ENCODE results near the gene JARID2. TPM values are rescaled to one million over a fixed set of nuclear protein-coding genes. Genes with fewer than 3 reads are reported as not detected.

Gene JARID2
- total and polyA plus RNA-seq, 9 of the 15 experiments (the other 6 are each of a cell fraction or from before 2014, with no cell fraction given), result 5.0 to 29.0 (median 15.6) TPM

DNA sequence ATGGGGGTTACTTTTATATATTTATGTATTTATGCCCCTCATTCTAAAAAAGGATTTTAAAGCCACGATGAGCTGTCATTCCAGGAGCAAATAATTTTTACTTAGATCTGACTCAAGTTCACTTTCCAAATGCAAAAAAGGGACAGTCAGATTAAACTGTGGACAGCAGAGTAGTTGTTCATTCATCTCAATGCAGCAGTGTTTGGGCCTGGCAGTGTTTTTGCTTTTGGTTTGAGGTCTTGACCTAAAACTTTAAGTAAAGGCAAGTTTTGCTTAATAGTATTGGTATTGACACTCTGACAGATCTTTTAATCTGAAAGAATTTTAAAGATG lies 13.9 kb downstream of the JARID2 start:
- ATAC-seq (no peak), DNase-seq (ENCODE audit: extremely low read depth in 1 of 4, low spot score in 3 of 4) (no peak), FAIRE-seq (no peak)
- Histone ChIP-seq H3K27ac (ENCODE audit: extremely low read depth, low read depth, low read length) (no peak overlapping the region), H2AFZ (ENCODE audit: low read depth, low read length) (no peak overlapping the region), H3K79me2 (ENCODE audit: control insufficient read depth, insufficient read depth, low read length) (peaks cover 97% of the 10 kb centered on the region), H3K4me1 (replicated peaks in 1 of 2; ENCODE audit: control insufficient read depth in 2 of 2, insufficient read depth in 2 of 2, low read length in 2 of 2) (peaks cover 15 to 43% of the 10 kb centered on the region in 2 experiments; a peak in 4 of 5 replicates), H4K20me1 (replicated peaks; ENCODE audit: control insufficient read depth, insufficient read depth, low read length) (peaks cover 51% of the 10 kb centered on the region), H3K4me2 (ENCODE audit: insufficient read depth, low read length) (no peak overlapping the region), H3K9me1 (ENCODE audit: control insufficient read depth, insufficient read depth, low read length) (no peaks in the 10 kb centered on the region), H3K9ac (ENCODE audit: insufficient read depth in 1 of 2, low read depth in 2 of 2, low read length in 2 of 2) (no peak overlapping the region), H3K36me3 (ENCODE audit: control insufficient read depth, insufficient read depth, low read length) (peaks cover 15% of the 10 kb centered on the region; the same call in 2 of the 3 replicates), H3K27me3 (ENCODE audit: control insufficient read depth in 2 of 2, insufficient read depth in 2 of 2, low read length in 2 of 2) (no peaks in the 10 kb centered on the region), H3K4me3 (no peak overlapping the region), H3K9me3 (replicated peaks; ENCODE audit: control insufficient read depth, insufficient read depth, low read depth, low read length) (no peaks in the 10 kb centered on the region)
- WGBS (ENCODE audit: insufficient coverage, low coverage, missing lambda C conversion rate), result 57% methylated on average over 1 of the region's 1 CpG
- ChIA-PET POLR2A (interaction anchor here (0.7 to 1.9 kb wide), 5 partner anchors 9 to 140 kb away, joined by 3 to 8 read pairs (median 3); no protein-coding TSS in a partner anchor), CTCF (ENCODE audit: low intra/inter-chr PET ratio) (no interaction called here)
- BruUV-seq (replicated peaks), result no TSS peak
- in situ Hi-C loops (cut with MboI) (no loop called here), intact Hi-C loops (cut with micrococcal nuclease) (loop anchor here (10.0 kb wide), 1 partner anchor 945 kb away; no protein-coding TSS in a partner anchor)
- no peak for TF ChIP-seq ZNF324 (CRISPR knock-in tag; IDR thresholded peaks at IDR 0.05)
- TF ChIP-seq, protein P1, sequence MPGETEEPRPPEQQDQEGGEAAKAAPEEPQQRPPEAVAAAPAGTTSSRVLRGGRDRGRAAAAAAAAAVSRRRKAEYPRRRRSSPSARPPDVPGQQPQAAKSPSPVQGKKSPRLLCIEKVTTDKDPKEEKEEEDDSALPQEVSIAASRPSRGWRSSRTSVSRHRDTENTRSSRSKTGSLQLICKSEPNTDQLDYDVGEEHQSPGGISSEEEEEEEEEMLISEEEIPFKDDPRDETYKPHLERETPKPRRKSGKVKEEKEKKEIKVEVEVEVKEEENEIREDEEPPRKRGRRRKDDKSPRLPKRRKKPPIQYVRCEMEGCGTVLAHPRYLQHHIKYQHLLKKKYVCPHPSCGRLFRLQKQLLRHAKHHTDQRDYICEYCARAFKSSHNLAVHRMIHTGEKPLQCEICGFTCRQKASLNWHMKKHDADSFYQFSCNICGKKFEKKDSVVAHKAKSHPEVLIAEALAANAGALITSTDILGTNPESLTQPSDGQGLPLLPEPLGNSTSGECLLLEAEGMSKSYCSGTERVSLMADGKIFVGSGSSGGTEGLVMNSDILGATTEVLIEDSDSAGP (CRISPR knock-in tag; IDR thresholded peaks at IDR 0.05), result no peak
- TF ChIP-seq ZBTB12 (CRISPR knock-in tag; IDR thresholded peaks at IDR 0.05), result no peak

Data from K562 (cell line).